Activated naive CD4-positive, alpha-beta T cell treated with anti-CD3 and anti-CD28 coated beads, Interleukin-2, amount 50 U/mL, for 24 hours (primary cell): ENCODE results near the gene DOK7.
A peak's percentile ranks its signal among the peaks of the same experiment; 100 is the strongest.

Experiments used
- H3K27ac Mint-ChIP-seq: one replicate; pipeline ENCODE4 v1.8.0; 2021; ENCODE audit warnings: mild to moderate bottlenecking, mixed read lengths
- H3K27me3 Mint-ChIP-seq: one replicate; pipeline ENCODE4 v1.8.0; 2021; ENCODE audit warnings: mixed read lengths
- H3K36me3 Mint-ChIP-seq: one replicate; pipeline ENCODE4 v1.8.0; 2021; ENCODE audit warnings: mixed read lengths
- H3K4me1 Mint-ChIP-seq: one replicate; pipeline ENCODE4 v1.8.0; 2021; ENCODE audit warnings: mixed read lengths
- H3K4me3 Mint-ChIP-seq: one replicate; pipeline ENCODE4 v1.8.0; 2021; ENCODE audit warnings: mild to moderate bottlenecking, mixed read lengths
- H3K9me3 Mint-ChIP-seq: one replicate; pipeline ENCODE4 v1.8.0; 2021; ENCODE audit warnings: mixed read lengths

DOK7 gene

GRCh38 chr4:3472411-3473141, 9.5 kb downstream of the DOK7 start:
- Mint-ChIP-seq H3K36me3 (no peaks in the 10 kb centered on the region), H3K4me3 (no peak overlapping the region), H3K27ac (no peak overlapping the region), H3K4me1 (no peaks in the 10 kb centered on the region), H3K27me3 (no peaks in the 10 kb centered on the region), H3K9me3 (no peaks in the 10 kb centered on the region)

GRCh38 chr4:3473181-3473950, 10.3 kb downstream of the DOK7 start:
- Mint-ChIP-seq H3K4me1 (no peaks in the 10 kb centered on the region), H3K4me3 (no peak overlapping the region), H3K27ac (no peak overlapping the region), H3K36me3 (no peaks in the 10 kb centered on the region), H3K9me3 (no peaks in the 10 kb centered on the region), H3K27me3 (no peaks in the 10 kb centered on the region)

GRCh38 chr4:3473996-3474765, 11.1 kb downstream of the DOK7 start:
- H3K4me1 Mint-ChIP-seq, result no peaks in the 10 kb centered on the region
- no peak overlapping the region for H3K4me3 Mint-ChIP-seq
- no peaks in the 10 kb centered on the region for H3K36me3 Mint-ChIP-seq
- H3K27me3 Mint-ChIP-seq, result no peaks in the 10 kb centered on the region
- H3K27ac Mint-ChIP-seq, result no peak overlapping the region
- no peaks in the 10 kb centered on the region for H3K9me3 Mint-ChIP-seq

DNA sequence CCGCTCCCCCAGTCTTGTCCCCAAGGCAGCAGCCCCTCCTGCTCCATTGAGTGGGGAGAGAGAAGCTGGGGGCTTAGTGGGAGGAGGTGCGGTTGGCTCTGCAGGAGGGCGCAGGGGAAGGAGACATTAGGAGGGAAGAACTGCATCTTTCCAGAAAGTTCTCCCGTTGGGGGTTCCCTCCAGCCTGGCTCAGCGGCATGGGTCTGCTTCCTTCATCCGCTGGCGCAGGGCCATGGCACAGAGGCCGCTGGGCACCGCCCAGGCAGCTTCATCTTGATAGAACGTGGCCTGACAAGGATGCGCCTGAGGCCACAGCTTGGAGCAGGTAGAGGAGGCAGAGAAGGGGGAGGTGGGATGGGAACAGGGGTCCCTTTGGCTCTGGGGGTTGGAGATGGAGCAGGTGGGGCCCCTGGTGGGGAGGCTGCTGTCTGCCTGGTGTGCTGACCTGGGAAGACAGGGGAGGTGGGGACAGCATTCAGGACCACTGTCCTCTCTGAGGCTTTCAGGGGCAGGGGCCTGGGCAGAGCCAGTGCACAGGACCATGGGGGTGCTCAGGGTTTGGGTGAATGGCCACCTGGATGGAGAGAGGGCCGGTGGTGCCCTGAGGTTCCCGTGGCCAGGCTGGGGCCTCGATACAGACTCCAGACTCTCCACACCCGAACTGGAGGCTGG, 12.1 kb downstream of the DOK7 start:
- Mint-ChIP-seq H3K27me3 (no peaks in the 10 kb centered on the region), H3K4me3 (no peak overlapping the region), H3K27ac (no peak overlapping the region), H3K4me1 (no peaks in the 10 kb centered on the region), H3K36me3 (no peaks in the 10 kb centered on the region), H3K9me3 (no peaks in the 10 kb centered on the region)

DNA sequence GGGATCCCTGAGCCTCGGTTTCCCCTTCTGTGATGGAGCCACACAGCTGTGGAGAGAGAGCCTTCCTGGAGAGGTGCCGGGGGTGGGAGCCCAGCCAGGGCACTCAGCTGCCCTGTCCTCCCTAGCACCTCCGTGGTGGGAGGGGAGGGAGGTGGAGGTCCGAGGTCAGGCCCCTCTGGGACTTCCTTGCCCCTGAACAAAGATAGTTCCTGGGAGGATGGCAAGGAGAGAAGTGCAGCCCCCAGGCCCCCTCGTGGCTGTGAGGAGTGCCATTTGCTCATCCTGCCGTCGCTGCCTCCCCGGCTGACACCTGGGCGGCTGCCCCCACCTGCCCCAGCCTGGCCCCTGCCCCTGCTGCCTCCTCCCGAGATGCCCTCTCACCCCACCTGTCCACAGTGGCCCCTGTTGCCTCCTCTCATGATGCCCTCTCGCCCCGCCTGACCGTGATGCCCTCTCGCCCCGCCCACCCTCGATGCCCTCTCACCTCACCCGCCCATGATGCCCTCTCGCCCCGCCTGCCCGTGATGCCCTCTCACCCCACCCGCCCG, 12.7 kb downstream of the DOK7 start:
- H3K4me1 Mint-ChIP-seq, result no peaks in the 10 kb centered on the region

GRCh38 chr4:3476341-3476747, 13.2 kb downstream of the DOK7 start:
- H3K27ac Mint-ChIP-seq, result peak overlapping the region; percentile 12
- H3K9me3 Mint-ChIP-seq, result no peaks in the 10 kb centered on the region
- H3K36me3 Mint-ChIP-seq, result no peaks in the 10 kb centered on the region
- H3K4me3 Mint-ChIP-seq, result no peak overlapping the region
- no peaks in the 10 kb centered on the region for H3K4me1 Mint-ChIP-seq
- peaks cover 5% of the 10 kb centered on the region for H3K27me3 Mint-ChIP-seq

More for the DNA sequence above, 12.7 kb downstream of the DOK7 start:
- H3K4me3 Mint-ChIP-seq, result no peak overlapping the region
- no peak overlapping the region for H3K27ac Mint-ChIP-seq
- no peaks in the 10 kb centered on the region for H3K9me3 Mint-ChIP-seq
- H3K27me3 Mint-ChIP-seq, result peaks cover 2% of the 10 kb centered on the region
- H3K36me3 Mint-ChIP-seq, result no peaks in the 10 kb centered on the region

DNA sequence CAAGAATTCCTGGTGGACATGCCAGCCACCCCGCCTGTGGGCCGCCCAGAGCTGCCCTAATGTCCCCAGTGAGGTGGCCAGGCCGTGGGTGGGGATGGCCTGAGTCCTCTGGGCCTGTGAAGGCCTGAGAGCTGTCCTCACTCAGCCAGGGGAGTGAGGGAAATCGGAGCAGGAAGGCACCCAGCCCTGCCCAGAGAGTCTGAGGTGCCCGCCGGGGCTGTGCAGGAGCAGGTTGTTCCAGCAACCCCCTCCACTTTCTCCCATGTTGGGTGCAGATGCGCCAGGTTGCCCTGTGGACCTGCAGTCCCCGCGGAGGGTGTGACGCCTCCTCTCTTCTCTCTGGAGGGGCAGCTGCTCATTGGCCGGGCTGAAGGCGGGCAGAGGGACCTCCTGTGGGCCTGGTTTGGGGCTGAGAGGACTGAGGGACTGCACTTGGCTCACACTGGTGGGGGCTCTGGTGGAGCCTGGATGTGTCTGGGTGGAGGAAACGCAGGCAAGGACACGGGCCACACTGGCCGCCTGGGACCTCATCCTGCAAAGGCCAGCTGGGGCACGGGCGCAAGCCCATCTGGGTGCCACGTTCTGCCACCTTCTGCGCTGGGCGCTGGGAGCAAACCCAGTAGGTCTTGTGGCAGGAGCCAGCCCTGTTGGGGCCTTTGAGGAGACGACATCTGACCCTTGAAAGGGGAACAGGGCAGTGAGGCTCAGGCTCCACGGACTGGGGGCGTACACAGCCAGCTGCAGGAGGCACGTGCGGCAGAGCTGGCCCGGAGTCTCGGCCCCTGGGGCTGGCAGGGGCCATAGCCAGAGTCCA, 14.0 kb downstream of the DOK7 start:
- Mint-ChIP-seq H3K27me3 (peaks cover 10% of the 10 kb centered on the region), H3K4me3 (no peak overlapping the region), H3K36me3 (no peaks in the 10 kb centered on the region), H3K4me1 (no peaks in the 10 kb centered on the region), H3K9me3 (no peaks in the 10 kb centered on the region), H3K27ac (no peak overlapping the region)

DNA sequence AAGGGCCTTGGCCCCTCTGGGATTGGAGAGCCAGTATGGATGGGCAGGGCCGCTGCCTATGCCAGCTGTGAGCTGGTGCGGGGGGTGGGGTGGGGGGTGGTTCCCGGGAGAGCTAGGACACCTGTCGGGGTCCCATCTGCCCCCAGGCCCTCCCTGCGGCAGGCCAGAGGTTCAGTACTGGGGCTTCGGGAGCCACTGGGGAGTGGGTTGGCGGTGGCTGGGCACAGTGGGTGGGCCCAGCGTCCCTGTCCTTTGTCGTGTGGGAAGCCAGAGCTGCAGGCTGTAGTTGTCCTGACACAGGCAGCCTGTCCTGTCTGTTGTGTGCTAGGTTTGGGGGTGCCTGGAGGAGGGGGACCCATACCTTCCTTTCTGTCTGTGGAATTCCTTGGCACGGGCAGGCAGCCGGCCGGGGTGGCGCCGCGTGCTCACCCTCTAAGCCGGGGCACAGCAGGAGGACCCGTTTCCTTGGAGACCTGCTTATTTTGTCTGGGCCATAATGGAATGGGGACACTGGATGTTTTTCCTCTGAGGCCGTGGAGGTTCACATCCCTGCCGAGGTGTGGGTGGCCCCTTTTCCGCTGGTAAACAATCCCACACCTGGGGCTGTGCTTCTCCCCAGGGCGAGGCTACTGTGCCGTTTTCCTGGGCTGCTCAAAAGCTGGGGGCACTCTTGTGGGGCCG, 14.8 kb downstream of the DOK7 start:
- Mint-ChIP-seq H3K27ac (no peak overlapping the region), H3K36me3 (no peaks in the 10 kb centered on the region), H3K4me3 (no peak overlapping the region), H3K9me3 (no peaks in the 10 kb centered on the region), H3K27me3 (peaks cover 10% of the 10 kb centered on the region), H3K4me1 (no peaks in the 10 kb centered on the region)

- Mint-ChIP-seq H3K9me3 (no peaks in the 10 kb centered on the region), H3K27me3 (peaks cover 10% of the 10 kb centered on the region), H3K4me1 (no peaks in the 10 kb centered on the region), H3K27ac (no peak overlapping the region), H3K4me3 (no peak overlapping the region), H3K36me3 (no peaks in the 10 kb centered on the region)
Observed at GRCh38 chr4:3478446-3479357, 15.6 kb downstream of the DOK7 start.

- Mint-ChIP-seq H3K4me3 (no peak overlapping the region), H3K27ac (no peak overlapping the region), H3K4me1 (no peaks in the 10 kb centered on the region), H3K36me3 (no peaks in the 10 kb centered on the region), H3K27me3 (peaks cover 10% of the 10 kb centered on the region), H3K9me3 (no peaks in the 10 kb centered on the region)
Observed at GRCh38 chr4:3479358-3480101, 16.4 kb downstream of the DOK7 start.

- Mint-ChIP-seq H3K9me3 (no peaks in the 10 kb centered on the region), H3K36me3 (no peaks in the 10 kb centered on the region), H3K27ac (no peak overlapping the region), H3K27me3 (peaks cover 10% of the 10 kb centered on the region), H3K4me3 (no peak overlapping the region), H3K4me1 (no peaks in the 10 kb centered on the region)
Observed at GRCh38 chr4:3480528-3481112, 17.5 kb downstream of the DOK7 start.

DNA sequence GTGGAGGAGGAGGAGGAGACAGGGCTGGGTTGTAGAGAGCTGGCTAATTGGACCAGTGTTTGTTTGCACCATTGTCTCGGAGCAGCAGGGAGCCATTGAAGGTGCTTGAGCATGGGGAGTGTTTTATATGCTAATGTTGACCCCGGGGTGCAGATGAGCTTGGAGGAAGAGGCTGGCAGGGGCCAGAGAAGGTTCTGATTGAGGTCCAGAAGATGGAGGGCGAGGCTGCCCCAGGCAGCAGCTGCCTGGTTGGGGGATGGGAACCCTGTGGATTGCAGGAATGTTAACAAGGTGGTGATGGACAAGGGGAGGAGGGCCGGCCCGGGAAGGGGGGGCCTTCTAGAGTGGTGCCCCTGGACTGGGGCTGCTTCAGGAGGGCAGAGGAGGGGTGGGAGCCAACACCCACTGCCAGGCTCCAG, 18.0 kb downstream of the DOK7 start:
- Mint-ChIP-seq H3K9me3 (no peaks in the 10 kb centered on the region), H3K27ac (no peak overlapping the region), H3K27me3 (peaks cover 10% of the 10 kb centered on the region), H3K4me3 (no peak overlapping the region), H3K4me1 (no peaks in the 10 kb centered on the region), H3K36me3 (no peaks in the 10 kb centered on the region)
